ENCODE data around the gene CACHD1. TPM values are rescaled to one million over a fixed set of nuclear protein-coding genes. Genes with fewer than 3 reads are reported as not detected.

CACHD1 gene
- total RNA-seq, 1 experiment from 2014 or later: 8.4 TPM

- ATAC-seq (no peak), DNase-seq (ENCODE audit: low read depth, low spot score) (no peak)
- Histone ChIP-seq H3K9me2 (ENCODE audit: insufficient read depth) (no peaks in the 10 kb centered on the region), H3K4me1 (ENCODE audit: control insufficient read depth in 1 of 2, insufficient read depth in 2 of 2, low read length in 2 of 2) (no peaks in the 10 kb centered on the region), H3K9me3 (ENCODE audit: control insufficient read depth in 1 of 2, insufficient read depth in 1 of 2, low read depth in 1 of 2, low read length in 2 of 2) (no peaks in the 10 kb centered on the region), H3K27ac (ENCODE audit: low read depth, low read length) (no peak overlapping the region), H3K9ac (ENCODE audit: low read length) (no peak overlapping the region), H3K36me3 (ENCODE audit: control insufficient read depth in 1 of 2, insufficient read depth in 2 of 2, low read length in 2 of 2) (no peaks in the 10 kb centered on the region), H3K4me2 (ENCODE audit: low read length) (no peak overlapping the region), H4K20me1 (ENCODE audit: insufficient read depth) (no peaks in the 10 kb centered on the region), H3K4me3 (replicated peaks in 1 of 2; ENCODE audit: low read depth in 1 of 2, low read length in 2 of 2) (no peak overlapping the region), H3K27me3 (ENCODE audit: insufficient read depth, low read length) (no peaks in the 10 kb centered on the region), H3K79me2 (ENCODE audit: insufficient read depth, low read length) (no peaks in the 10 kb centered on the region), H2AFZ (ENCODE audit: low read depth, low read length, poor library complexity, severe bottlenecking) (no peak overlapping the region)
- no TSS peak for BruUV-seq (replicated peaks)
- ChIA-PET POLR2A (no interaction called here), CTCF (no interaction called here), RAD21 (ENCODE audit: low non-redundant PET in 1 of 2, low total read pairs in 2 of 2, uncharacterized antibody in 2 of 2, unreplicated experiment in 2 of 2) (interaction anchor here in 1 of 2 experiments (0.6 kb wide), 1 partner anchor 70 kb away, joined by 3 read pairs; no protein-coding TSS in a partner anchor)
- TF ChIP-seq EZH2 (IDR thresholded peaks at IDR 0.05) (no peak), SP1 (IDR thresholded peaks at IDR 0.05; ENCODE audit: low read depth) (no peak), MAX (IDR thresholded peaks at IDR 0.05) (no peak), CEBPB (IDR thresholded peaks at IDR 0.05; ENCODE audit: low read depth) (no peak), EZH2phosphoT487 (IDR thresholded peaks at IDR 0.05; ENCODE audit: borderline replicate concordance) (no peak), POLR2AphosphoS5 (IDR thresholded peaks at IDR 0.05; ENCODE audit: low read depth, low read length) (no peak), RAD21 (IDR thresholded peaks at IDR 0.05; ENCODE audit: low read depth) (no peak), ZFX (IDR thresholded peaks at IDR 0.05) (no peak), FOSL1 (IDR thresholded peaks at IDR 0.05; ENCODE audit: low read depth) (no peak), POLR2A (IDR thresholded peaks at IDR 0.05; ENCODE audit: borderline replicate concordance, extremely low read depth, insufficient read depth, insufficient read length) (no peak), REST (IDR thresholded peaks at IDR 0.05; ENCODE audit: low read depth) (no peak), EGR1 (IDR thresholded peaks at IDR 0.05; ENCODE audit: low read depth) (no peak), ELF1 (IDR thresholded peaks at IDR 0.05; ENCODE audit: borderline replicate concordance, low read depth) (no peak), ATF3 (IDR thresholded peaks at IDR 0.05) (no peak)
- intact Hi-C loops (cut with micrococcal nuclease): no loop called here
These were observed 11.0 kb upstream of the CACHD1 start for GRCh38 chr1:64458915-64459314.

Data from HCT116 (cell line).